ENCODE results near the gene ACOT7.

DNA sequence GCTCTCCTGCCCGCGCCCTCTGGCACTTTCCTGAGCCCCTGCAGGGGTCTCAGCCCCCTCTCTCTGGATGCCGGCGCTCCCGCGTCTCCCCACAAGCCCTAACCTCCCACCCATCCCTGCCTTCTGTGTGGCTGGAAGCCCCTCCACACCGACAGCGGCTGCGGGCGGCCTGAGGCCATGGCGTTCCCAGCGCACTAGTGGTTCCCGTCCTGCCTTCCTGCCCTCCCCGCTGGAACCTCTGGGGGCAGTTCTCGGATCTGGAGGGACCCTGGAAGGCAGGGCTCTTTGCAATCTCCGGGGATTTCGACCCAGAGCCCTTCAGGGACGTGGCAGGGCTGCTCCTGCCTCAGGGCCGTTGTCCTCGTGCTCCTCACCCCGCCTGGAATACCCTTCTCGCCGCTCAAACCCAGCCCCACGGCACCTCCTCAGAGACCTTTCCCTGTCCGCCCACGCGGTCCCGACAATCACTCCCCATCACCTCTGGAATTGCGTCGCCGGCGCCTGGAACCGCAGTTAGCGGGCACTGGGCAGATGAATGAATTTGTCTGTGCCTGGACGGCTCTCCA is 30.5 kb upstream of the ACOT7 start:
- TF ChIP-seq POLR2AphosphoS5 (IDR thresholded peaks at IDR 0.05) (no peak), CTCF (IDR thresholded peaks at IDR 0.05) (no peak), POLR2A (IDR thresholded peaks at IDR 0.05; ENCODE audit: low read depth) (no peak), EP300 (IDR thresholded peaks at IDR 0.05) (no peak)

Data from esophagus muscularis mucosa (tissue), 4 donors.